GM12878 (cell line): ENCODE measurements around the gene TMEM40. TPM values are rescaled to one million over a fixed set of nuclear protein-coding genes. Genes with fewer than 3 reads are reported as not detected.

Source experiments
- ATAC-seq: fragments of 200-7000 bp; cut with Tn5 transposase; 3 replicates; pipeline ENCODE4 v1.9.1; 2020; ENCODE audit warnings: mild to moderate bottlenecking, moderate library complexity
- BruUV-seq: library from RNA; stranded (reverse); fragments of 400-500 nt; replicated peaks from 2 replicates; lab custom pipeline; 2021; lab: Mats Ljungman, UMichigan
- CTCF ChIA-PET: fragments of 300-600 bp; sonication (Branson Sonifier 250); formaldehyde crosslinking; extraction: SDS; loops from one replicate; lab custom pipeline; 2021; ENCODE audit warnings: inconsistent platforms; lab: Yijun Ruan, JAX
- POLR2A ChIA-PET: fragments of 350-600 bp; formaldehyde crosslinking; extraction: SDS; loops from one replicate; lab custom pipeline; 2021; ENCODE audit warnings: inconsistent platforms; lab: Charles Lee
- RAD21 ChIA-PET: fragments of 300-600 bp; sonication (Branson Sonifier 250); formaldehyde crosslinking; loops from one replicate; lab custom pipeline; 2023; ENCODE audit warnings: antibody characterized with exemption; ENCODE audit not compliant: unreplicated experiment; lab: Charles Lee
- SMC1A ChIA-PET: fragments of 300-600 bp; sonication (Branson Sonifier 250); formaldehyde crosslinking; loops from one replicate; lab custom pipeline; 2023; ENCODE audit not compliant: unreplicated experiment, uncharacterized antibody; lab: Charles Lee
- DNase-seq: peaks from one replicate; pipeline ENCODE4 v3.0.0-alpha.2; 2011; ENCODE audit warnings: low read depth, low spot score
- FAIRE-seq: peaks from 3 replicates; lab custom pipeline; 2011; peaks lifted over from hg19 to GRCh38; lab: Jason Lieb, UNC
- H2AFZ ChIP-seq: 2 replicates; pipeline ENCODE4 v1.6.0; 2011; ENCODE audit warnings: low read depth, low read length, control low read depth; ENCODE audit not compliant: control insufficient read depth
- H3K27ac ChIP-seq: 2 replicates; pipeline ENCODE4 v1.5.1; 2011; ENCODE audit warnings: control low read depth; ENCODE audit not compliant: control insufficient read depth, insufficient read depth
- H3K27me3 ChIP-seq, 2 experiments: replicated peaks in 1 of 2; 2 replicates each; pipeline versions ENCODE4 v1.6.0 to v1.6.1; 2011; ENCODE audit warnings: low read length in 1 of 2; ENCODE audit not compliant: control insufficient read depth in 2 of 2, insufficient read depth in 2 of 2
- H3K36me3 ChIP-seq, 2 experiments: 2 replicates each; pipeline ENCODE4 v1.5.1; 2011; ENCODE audit warnings: low read length in 1 of 2; ENCODE audit not compliant: control insufficient read depth in 2 of 2, insufficient read depth in 2 of 2
- H3K4me1 ChIP-seq: 2 replicates; pipeline ENCODE4 v1.6.1; 2011; ENCODE audit warnings: mild to moderate bottlenecking, low read length, moderate library complexity, mixed read lengths; ENCODE audit not compliant: control insufficient read depth, insufficient read depth
- H3K4me2 ChIP-seq: 2 replicates; pipeline ENCODE4 v1.6.0; 2011; ENCODE audit warnings: control low read depth; ENCODE audit not compliant: control insufficient read depth, insufficient read depth
- H3K4me3 ChIP-seq: fragments of 200-600 bp; sonication (generic); 2 replicates; pipeline ENCODE4 v1.5.1; 2016
- H3K79me2 ChIP-seq: 2 replicates; pipeline ENCODE4 v1.6.0; 2011; ENCODE audit warnings: low read length; ENCODE audit not compliant: control insufficient read depth, insufficient read depth
- H3K9ac ChIP-seq: 2 replicates; pipeline ENCODE4 v1.8.0; 2011; ENCODE audit warnings: low read length, control low read depth, mixed read lengths; ENCODE audit not compliant: control insufficient read depth, insufficient read depth
- H3K9me3 ChIP-seq: replicated peaks from 3 replicates; pipeline ENCODE4 v1.5.1; 2011; ENCODE audit warnings: mild to moderate bottlenecking, low read length; ENCODE audit not compliant: control insufficient read depth, insufficient read depth
- H4K20me1 ChIP-seq: 2 replicates; pipeline ENCODE4 v1.6.0; 2011; ENCODE audit not compliant: control insufficient read depth, insufficient read depth
- CBFB ChIP-seq: IDR thresholded peaks from 2 replicates; pipeline ENCODE4 v1.6.1; 2016; ENCODE audit warnings: antibody characterized with exemption, low read depth
- CHD2 ChIP-seq: IDR thresholded peaks from 2 replicates; pipeline ENCODE4 v1.6.1; 2011; ENCODE audit warnings: low read depth, low read length, improper control_type of control experiment, borderline replicate concordance
- EGR1 ChIP-seq, 2 experiments: IDR thresholded peaks; 1 replicate in 1 of 2; 2 replicates in 1 of 2; pipeline ENCODE4 v1.6.1; 2011 to 2012; ENCODE audit warnings: low read depth in 2 of 2, low read length in 2 of 2, borderline replicate concordance in 1 of 2, mild to moderate bottlenecking in 1 of 2, moderate library complexity in 1 of 2
- ETV6 ChIP-seq, 2 experiments: fragments of 450-650 bp in 1 of 2; IDR thresholded peaks in 1 of 2; conservative IDR thresholded peaks in 1 of 2; 2 replicates each; pipeline ENCODE4 v1.6.1; 2014; ENCODE audit warnings: antibody characterized with exemption in 1 of 2, borderline replicate concordance in 1 of 2, low read depth in 1 of 2, mild to moderate bottlenecking in 1 of 2, moderate library complexity in 1 of 2
- JUNB ChIP-seq: IDR thresholded peaks from 2 replicates; pipeline ENCODE4 v1.6.1; 2016; ENCODE audit warnings: antibody characterized with exemption, mild to moderate bottlenecking
- MYB ChIP-seq: fragments of 150-350 bp; IDR thresholded peaks from 2 replicates; pipeline ENCODE4 v1.6.1; 2014; ENCODE audit warnings: mild to moderate bottlenecking, low read depth, low read length, borderline replicate concordance
- NFXL1 ChIP-seq: fragments of 450-650 bp; IDR thresholded peaks from 2 replicates; pipeline ENCODE4 v1.6.1; 2017; ENCODE audit warnings: antibody characterized with exemption, mild to moderate bottlenecking, borderline replicate concordance
- NFYB ChIP-seq: IDR thresholded peaks from 2 replicates; pipeline ENCODE4 v1.6.1; 2011; ENCODE audit warnings: low read depth, mild to moderate bottlenecking, low read length, improper control_type of control experiment, moderate library complexity; ENCODE audit not compliant: insufficient read depth
- NR2C1 ChIP-seq: fragments of 450-650 bp; IDR thresholded peaks from 2 replicates; pipeline ENCODE4 v1.6.1; 2017; ENCODE audit warnings: antibody characterized with exemption, mild to moderate bottlenecking, moderate library complexity
- NRF1 ChIP-seq: conservative IDR thresholded peaks from 2 replicates; pipeline ENCODE4 v1.6.1; 2011; ENCODE audit warnings: mild to moderate bottlenecking, low read depth, low read length, improper control_type of control experiment
- PML ChIP-seq: IDR thresholded peaks from 2 replicates; pipeline ENCODE4 v1.6.1; 2012; ENCODE audit warnings: low read length, inconsistent platforms
- POLR2A ChIP-seq: IDR thresholded peaks from 2 replicates; pipeline ENCODE4 v1.6.1; 2011; ENCODE audit warnings: low read depth, mild to moderate bottlenecking, low read length
- POLR2AphosphoS5 ChIP-seq: IDR thresholded peaks from 2 replicates; pipeline ENCODE4 v1.6.1; 2011; ENCODE audit warnings: mild to moderate bottlenecking, low read length, inconsistent platforms
- RB1 ChIP-seq: fragments of 450-650 bp; formaldehyde crosslinking; IDR thresholded peaks from 2 replicates; pipeline ENCODE4 v1.6.1; 2017; ENCODE audit warnings: mild to moderate bottlenecking, borderline replicate concordance
- TCF12 ChIP-seq: IDR thresholded peaks from 2 replicates; pipeline ENCODE4 v1.6.1; 2011; ENCODE audit warnings: low read depth, mild to moderate bottlenecking, low read length
- TCF7 ChIP-seq: IDR thresholded peaks from 2 replicates; pipeline ENCODE4 v1.6.1; 2014; ENCODE audit warnings: antibody characterized with exemption, borderline replicate concordance
- ZNF24 ChIP-seq: fragments of 450-650 bp; IDR thresholded peaks from 2 replicates; pipeline ENCODE4 v1.6.1; 2017; ENCODE audit warnings: antibody characterized with exemption, mild to moderate bottlenecking
- ZZZ3 ChIP-seq: IDR thresholded peaks from 2 replicates; pipeline ENCODE4 v1.6.1; 2011; ENCODE audit warnings: low read depth; ENCODE audit not compliant: control insufficient read depth, insufficient read length
- WGBS: methylation state at CpG from one replicate; pipeline ENCODE4 v1.1.6; 2016; ENCODE audit warnings: low lambda C conversion rate; ENCODE audit not compliant: insufficient replicate concordance, insufficient coverage; ENCODE audit errors: missing lambda C conversion rate; 5-methylcytosine and 5-hydroxymethylcytosine counted together
- in situ Hi-C: fragments of 300-500 bp; cut with MboI; formaldehyde crosslinking; loops from 9 replicates; pipeline ENCODE4 v1.14.3; 2018; ENCODE audit warnings: mixed read lengths
- intact Hi-C: fragments of 100-400 bp; cut with micrococcal nuclease; formaldehyde crosslinking; loops from one replicate; pipeline ENCODE4 v1.14.2; 2022; ENCODE audit not compliant: unreplicated experiment
- polyA plus RNA-seq, 11 experiments: library from polyadenylated mRNA; depleted of rRNA in 4 of 11; unstranded in 6 of 11; stranded (reverse) in 5 of 11; fragments of >200 nt; fragmentation: Nextera tagmentation in 4 of 11; fragmentation: Illumina TruSeq in 1 of 11; extraction: Ambion mirVana in 4 of 11; extraction: Trizol in 1 of 11; gene quantifications; 1 replicate in 1 of 11; 2 replicates in 10 of 11; pipeline versions ENCODE4 v1.2.1 to v1.2.3, GENCODE V29; 2011 to 2016; ENCODE audit warnings: inconsistent platforms in 2 of 11, missing spikeins in 2 of 11, low read depth in 1 of 11
- total RNA-seq, 4 experiments: library from RNA; depleted of rRNA in 3 of 4; stranded (reverse); fragments of >200 nt in 3 of 4; fragmentation: Illumina TruSeq in 1 of 4; extraction: Trizol in 1 of 4; gene quantifications; 2 replicates each; pipeline versions ENCODE4 v1.2.1 to v1.2.3, GENCODE V29; 2013 to 2021
- TF ChIP-seq, protein P1 (sequence below): fragments of 450-650 bp; IDR thresholded peaks from 2 replicates; pipeline ENCODE4 v1.6.1; 2016; ENCODE audit warnings: mild to moderate bottlenecking, moderate library complexity, borderline replicate concordance
- TF ChIP-seq, protein P2 (sequence below): fragments of 450-650 bp; IDR thresholded peaks from 2 replicates; pipeline ENCODE4 v1.6.1; 2016; ENCODE audit warnings: mild to moderate bottlenecking
- TF ChIP-seq, protein P3 (sequence below): IDR thresholded peaks from 2 replicates; pipeline ENCODE4 v1.6.1; 2011; ENCODE audit warnings: low read depth, mild to moderate bottlenecking, low read length, moderate library complexity, borderline replicate concordance; ENCODE audit errors: extremely low read depth

The TMEM40 gene
- total and polyA plus RNA-seq, 10 of the 15 experiments (the other 5 are each of a cell fraction or from before 2014, with no cell fraction given) = 0.10 to 0.46 (median 0.27) TPM; not detected in 3

DNA sequence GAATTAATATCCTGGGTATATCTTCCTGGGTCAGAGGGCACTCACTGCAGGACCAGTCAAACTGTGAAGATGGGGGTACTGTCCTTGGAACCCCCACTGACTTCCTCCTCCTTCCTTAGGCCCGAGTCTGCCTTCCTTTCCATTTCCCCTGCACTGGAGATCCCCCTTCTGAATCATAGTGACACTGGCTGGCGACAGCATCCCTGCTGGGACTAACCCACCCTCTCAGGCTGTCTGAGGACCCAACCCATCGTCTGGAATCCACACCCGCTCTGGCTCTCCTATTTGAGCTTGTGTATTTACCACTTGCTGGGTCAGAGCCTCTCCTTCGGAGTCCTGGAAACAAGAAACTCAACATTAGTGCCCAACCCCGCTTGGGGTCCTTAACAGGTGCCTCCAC, 21.2 kb downstream of the TMEM40 start:
- Histone ChIP-seq H4K20me1 (no peaks in the 10 kb centered on the region), H3K9ac (no peak overlapping the region), H3K27ac (no peak overlapping the region), H3K27me3 (no peaks in the 10 kb centered on the region), H3K4me2 (no peak overlapping the region), H3K36me3 (no peaks in the 10 kb centered on the region), H2AFZ (no peak overlapping the region), H3K79me2 (no peaks in the 10 kb centered on the region), H3K4me1 (peaks cover 4% of the 10 kb centered on the region; the same call in 1 of the 2 replicates), H3K9me3 (no peaks in the 10 kb centered on the region), H3K4me3 (no peak overlapping the region)
- RAD21 ChIA-PET = no interaction called here
- SMC1A ChIA-PET = no interaction called here
- CTCF ChIA-PET = interaction anchor here (0.9 kb wide), 1 partner anchor 104 kb away, joined by 3 read pairs; no protein-coding TSS in a partner anchor
- POLR2A ChIA-PET = no interaction called here
- FAIRE-seq (no peak), DNase-seq (no peak), ATAC-seq (peak; percentile 30; the same call in 1 of the 3 replicates)
- WGBS = 16% methylated on average over 6 of the region's 6 CpGs
- intact Hi-C loops = no loop called here
- in situ Hi-C loops = no loop called here
- TF ChIP-seq, protein P1, sequence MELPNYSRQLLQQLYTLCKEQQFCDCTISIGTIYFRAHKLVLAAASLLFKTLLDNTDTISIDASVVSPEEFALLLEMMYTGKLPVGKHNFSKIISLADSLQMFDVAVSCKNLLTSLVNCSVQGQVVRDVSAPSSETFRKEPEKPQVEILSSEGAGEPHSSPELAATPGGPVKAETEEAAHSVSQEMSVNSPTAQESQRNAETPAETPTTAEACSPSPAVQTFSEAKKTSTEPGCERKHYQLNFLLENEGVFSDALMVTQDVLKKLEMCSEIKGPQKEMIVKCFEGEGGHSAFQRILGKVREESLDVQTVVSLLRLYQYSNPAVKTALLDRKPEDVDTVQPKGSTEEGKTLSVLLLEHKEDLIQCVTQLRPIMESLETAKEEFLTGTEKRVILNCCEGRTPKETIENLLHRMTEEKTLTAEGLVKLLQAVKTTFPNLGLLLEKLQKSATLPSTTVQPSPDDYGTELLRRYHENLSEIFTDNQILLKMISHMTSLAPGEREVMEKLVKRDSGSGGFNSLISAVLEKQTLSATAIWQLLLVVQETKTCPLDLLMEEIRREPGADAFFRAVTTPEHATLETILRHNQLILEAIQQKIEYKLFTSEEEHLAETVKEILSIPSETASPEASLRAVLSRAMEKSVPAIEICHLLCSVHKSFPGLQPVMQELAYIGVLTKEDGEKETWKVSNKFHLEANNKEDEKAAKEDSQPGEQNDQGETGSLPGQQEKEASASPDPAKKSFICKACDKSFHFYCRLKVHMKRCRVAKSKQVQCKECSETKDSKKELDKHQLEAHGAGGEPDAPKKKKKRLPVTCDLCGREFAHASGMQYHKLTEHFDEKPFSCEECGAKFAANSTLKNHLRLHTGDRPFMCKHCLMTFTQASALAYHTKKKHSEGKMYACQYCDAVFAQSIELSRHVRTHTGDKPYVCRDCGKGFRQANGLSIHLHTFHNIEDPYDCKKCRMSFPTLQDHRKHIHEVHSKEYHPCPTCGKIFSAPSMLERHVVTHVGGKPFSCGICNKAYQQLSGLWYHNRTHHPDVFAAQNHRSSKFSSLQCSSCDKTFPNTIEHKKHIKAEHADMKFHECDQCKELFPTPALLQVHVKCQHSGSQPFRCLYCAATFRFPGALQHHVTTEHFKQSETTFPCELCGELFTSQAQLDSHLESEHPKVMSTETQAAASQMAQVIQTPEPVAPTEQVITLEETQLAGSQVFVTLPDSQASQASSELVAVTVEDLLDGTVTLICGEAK = no peak
- TF ChIP-seq EGR1 (IDR thresholded peaks at IDR 0.05; ENCODE audit: borderline replicate concordance in 1 of 2, low read depth in 2 of 2, low read length in 2 of 2) = no peak
- no peak for TF ChIP-seq ZZZ3
- TF ChIP-seq ZNF24 = no peak
- no peak for TF ChIP-seq CBFB
- TF ChIP-seq, protein P2, sequence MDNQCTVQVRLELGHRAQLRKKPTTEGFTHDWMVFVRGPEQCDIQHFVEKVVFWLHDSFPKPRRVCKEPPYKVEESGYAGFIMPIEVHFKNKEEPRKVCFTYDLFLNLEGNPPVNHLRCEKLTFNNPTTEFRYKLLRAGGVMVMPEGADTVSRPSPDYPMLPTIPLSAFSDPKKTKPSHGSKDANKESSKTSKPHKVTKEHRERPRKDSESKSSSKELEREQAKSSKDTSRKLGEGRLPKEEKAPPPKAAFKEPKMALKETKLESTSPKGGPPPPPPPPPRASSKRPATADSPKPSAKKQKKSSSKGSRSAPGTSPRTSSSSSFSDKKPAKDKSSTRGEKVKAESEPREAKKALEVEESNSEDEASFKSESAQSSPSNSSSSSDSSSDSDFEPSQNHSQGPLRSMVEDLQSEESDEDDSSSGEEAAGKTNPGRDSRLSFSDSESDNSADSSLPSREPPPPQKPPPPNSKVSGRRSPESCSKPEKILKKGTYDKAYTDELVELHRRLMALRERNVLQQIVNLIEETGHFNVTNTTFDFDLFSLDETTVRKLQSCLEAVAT = no peak
- TF ChIP-seq PML = no peak
- no peak for TF ChIP-seq NFXL1
- TF ChIP-seq, protein P3, sequence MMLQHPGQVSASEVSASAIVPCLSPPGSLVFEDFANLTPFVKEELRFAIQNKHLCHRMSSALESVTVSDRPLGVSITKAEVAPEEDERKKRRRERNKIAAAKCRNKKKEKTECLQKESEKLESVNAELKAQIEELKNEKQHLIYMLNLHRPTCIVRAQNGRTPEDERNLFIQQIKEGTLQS = no peak
- no peak for TF ChIP-seq TCF7
- TF ChIP-seq CHD2 = no peak
- 0 out of 2 replicates have a peak, but pooled peaks have one; percentile 6 for TF ChIP-seq JUNB
- TF ChIP-seq ETV6 (conservative IDR thresholded peaks at IDR 0.05 in 1 of 2, IDR thresholded peaks at IDR 0.05 in 1 of 2; ENCODE audit: borderline replicate concordance in 1 of 2, low read depth in 1 of 2) = 0 out of 4 replicates have a peak, but pooled peaks of 1 of the 2 experiments have one; percentile 32
- TF ChIP-seq NFYB = no peak
- TF ChIP-seq RB1 = no peak
- 0 out of 2 replicates have a peak, but pooled peaks have one; percentile 23 for TF ChIP-seq NR2C1
- TF ChIP-seq MYB = no peak
- no peak for TF ChIP-seq TCF12
- TF ChIP-seq NRF1 = no peak
- no peak for TF ChIP-seq POLR2A
- no peak for TF ChIP-seq POLR2AphosphoS5
- no TSS peak for BruUV-seq
